A549 treated with Mapracorat at 1 μM for 4 hours (cell line): ENCODE data around the gene RIN1. TPM values are rescaled to one million over a fixed set of nuclear protein-coding genes. Genes with fewer than 3 reads are reported as not detected.

ENCODE experiments used
- total RNA-seq: library from RNA; stranded (reverse); fragments of 200-300 nt; extraction: Qiagen RNA extraction; gene quantifications from 5 replicates; pipeline ENCODE4 v1.2.3, GENCODE V29; 2022

Gene RIN1, protein sequence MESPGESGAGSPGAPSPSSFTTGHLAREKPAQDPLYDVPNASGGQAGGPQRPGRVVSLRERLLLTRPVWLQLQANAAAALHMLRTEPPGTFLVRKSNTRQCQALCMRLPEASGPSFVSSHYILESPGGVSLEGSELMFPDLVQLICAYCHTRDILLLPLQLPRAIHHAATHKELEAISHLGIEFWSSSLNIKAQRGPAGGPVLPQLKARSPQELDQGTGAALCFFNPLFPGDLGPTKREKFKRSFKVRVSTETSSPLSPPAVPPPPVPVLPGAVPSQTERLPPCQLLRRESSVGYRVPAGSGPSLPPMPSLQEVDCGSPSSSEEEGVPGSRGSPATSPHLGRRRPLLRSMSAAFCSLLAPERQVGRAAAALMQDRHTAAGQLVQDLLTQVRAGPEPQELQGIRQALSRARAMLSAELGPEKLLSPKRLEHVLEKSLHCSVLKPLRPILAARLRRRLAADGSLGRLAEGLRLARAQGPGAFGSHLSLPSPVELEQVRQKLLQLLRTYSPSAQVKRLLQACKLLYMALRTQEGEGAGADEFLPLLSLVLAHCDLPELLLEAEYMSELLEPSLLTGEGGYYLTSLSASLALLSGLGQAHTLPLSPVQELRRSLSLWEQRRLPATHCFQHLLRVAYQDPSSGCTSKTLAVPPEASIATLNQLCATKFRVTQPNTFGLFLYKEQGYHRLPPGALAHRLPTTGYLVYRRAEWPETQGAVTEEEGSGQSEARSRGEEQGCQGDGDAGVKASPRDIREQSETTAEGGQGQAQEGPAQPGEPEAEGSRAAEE
- 23.9 to 37.3 TPM (median 32.9 TPM) in 5 replicates for total RNA-seq

DNA sequence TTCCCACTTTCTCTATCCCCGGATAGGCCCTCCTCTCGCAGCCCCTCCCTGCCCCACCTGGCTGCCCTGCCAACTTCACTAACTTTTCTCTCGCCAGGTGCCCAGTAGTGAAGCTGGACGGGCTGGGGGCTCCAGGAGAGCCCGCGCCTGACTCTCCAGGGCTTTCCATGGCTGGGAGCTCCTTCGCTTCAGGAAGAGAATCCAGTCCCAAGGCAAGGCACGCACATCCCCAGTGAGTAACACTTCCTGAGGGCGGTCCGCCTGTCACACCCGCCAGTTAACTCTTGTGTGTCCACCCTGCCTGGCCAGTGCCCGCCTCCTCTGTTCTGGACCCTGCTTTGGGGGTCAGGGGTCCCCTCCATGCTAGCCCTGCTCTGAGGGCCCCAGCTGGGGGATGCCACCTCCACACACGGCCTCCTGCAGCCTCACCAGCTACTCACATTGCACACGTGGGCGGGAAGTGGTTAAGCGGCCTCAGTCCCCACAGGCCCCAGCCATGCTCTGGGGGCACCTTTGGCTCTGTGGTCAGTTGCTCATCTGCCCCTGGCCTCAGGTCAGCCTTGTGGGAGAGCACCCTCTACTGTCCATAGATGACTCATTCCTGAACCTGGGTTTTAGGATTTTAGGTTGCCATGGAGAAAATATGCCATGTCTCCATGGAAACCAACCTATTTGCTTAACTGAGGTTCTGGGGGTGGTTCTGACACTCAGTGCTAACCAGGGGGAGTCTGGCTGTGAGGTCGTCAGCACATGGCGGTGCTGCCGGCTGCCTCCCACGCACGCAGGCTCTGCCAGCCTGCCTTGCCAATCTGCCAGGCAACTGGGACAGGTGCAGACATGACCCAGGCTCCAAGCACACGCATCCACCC lies at the start of gene RIN1:
Gene RIN1 (minus strand): TSS at position 201 of the 869 bp plus-strand sequence. CDS start 32 bp downstream, at position 169.

DNA sequence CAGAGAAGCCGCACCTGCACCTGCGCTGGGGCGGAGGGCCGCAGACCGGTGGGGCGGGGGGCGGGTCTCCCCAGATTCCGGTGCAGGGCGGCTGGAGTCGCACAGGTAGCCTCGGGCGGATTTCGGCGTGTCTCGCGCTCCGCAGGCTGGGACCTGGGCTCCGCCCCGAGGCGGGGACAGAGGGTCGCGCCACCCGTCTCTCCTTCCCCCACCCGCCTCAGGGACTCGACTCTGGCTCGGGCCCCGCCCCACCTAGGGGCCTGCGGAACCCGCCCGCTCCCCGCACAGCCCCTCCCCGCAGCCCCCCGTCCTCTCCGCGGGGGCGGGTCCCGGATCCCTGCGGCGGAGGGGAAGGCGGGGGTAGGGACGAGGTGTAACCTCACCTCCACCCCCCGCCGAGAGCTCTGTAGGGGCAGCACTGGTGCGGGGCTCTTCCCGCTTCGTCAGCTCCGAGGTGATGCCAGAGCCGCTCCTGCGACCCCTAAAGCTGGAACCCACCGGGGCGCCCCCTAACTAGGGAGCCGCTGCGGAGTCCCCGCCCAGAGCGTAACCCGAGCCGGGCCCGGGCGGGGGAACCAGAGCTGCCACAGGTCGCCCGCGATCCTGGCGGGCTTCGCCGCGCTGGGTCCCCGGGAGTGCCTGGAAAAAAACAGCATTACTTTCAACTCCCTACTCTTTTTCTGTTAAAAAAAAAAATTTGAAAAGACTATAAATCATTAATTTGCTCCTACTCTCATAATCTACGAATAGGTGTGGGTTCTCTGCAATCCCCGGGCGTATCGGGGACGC lies 35.6 kb upstream of the RIN1 start, which contains the start of gene SLC29A2:
Gene SLC29A2 (minus strand): TSS at position 134 of the 789 bp plus-strand sequence. CDS start 169 bp downstream, outside the sequence.

DNA sequence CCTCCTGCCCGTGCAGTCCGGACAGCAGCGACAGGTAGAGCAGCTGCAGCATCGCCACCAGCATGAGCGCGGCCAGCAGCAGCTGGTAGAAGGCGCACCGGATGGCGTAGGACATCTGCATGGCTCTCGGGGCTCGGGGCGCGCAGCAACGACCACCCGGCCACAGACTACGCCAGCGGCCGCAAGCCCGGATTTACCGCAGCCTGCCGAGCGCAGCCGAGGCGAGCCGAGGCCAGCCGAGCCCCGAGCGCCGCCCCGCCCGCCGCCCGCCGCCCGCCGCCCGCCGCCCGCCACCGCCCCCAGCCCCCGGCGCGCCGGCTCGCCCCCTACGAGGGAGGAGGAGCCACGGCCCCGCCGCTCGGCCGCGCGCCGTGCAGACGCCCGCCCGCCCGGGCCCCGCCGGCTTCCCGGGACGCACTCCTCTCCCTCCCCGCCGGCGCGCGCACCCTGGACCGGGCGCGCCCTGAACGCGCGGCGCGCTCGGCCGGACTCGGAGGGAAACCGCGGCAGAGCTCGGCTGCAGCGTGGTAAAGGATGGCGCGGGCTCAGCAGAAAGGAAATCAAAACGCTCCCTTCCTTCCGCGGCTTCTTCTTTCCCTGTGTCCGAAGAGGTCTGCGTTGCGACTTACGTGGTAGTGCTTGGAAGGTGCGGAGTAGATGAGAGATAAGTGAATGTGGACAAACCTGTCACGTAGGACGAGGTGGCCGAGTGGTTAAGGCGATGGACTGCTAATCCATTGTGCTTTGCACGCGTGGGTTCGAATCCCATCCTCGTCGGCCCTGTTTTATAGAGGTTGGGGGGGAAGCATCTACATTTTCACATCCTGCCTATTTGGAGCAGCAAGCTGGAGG lies 11.4 kb upstream of the RIN1 start, which contains the start of gene B4GAT1:
Gene B4GAT1 (minus strand): TSS at position 205 of the 852 bp plus-strand sequence. CDS start 84 bp downstream, at position 121.

DNA sequence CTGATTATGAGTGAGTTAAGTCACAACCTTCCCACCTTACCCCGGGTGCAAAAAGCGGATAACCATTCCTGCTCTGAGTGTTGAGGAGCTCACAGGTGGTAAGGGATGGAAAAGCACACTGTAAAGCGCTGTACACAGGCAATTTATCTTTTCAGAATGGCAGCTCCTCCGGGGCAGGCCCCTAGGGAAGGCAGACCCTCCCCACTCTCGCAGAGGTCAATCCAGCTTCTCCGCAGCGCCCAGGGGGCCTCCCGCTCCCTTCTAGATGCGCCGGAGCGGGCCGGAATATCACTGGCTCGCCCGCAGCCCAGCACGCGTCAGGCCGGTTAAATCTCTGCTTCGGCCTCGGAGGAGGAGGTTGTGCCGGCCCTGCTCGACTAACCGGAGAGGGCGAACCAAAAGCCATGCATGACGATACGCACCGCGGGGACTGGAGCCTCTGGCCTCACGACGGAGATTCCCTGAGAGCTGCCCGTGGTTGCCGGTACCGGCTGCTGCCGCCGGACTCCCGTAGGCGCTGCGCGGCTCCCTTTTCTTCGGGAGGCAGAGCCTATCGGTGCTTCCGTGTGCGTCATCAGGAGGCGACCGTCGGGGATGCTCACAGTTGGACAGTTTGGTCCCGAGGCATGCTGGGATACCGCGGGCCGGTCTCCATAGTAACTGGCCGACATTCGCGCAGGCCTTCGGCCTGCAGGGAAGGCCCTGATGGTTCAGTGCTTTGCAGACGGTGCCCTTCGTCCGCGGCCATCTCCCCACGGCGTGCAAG lies 8.5 kb upstream of the RIN1 start, which contains the start of gene BRMS1:
Gene BRMS1 (minus strand): TSS at position 555 of the 766 bp plus-strand sequence. CDS start 2,870 bp downstream, outside the sequence.

DNA sequence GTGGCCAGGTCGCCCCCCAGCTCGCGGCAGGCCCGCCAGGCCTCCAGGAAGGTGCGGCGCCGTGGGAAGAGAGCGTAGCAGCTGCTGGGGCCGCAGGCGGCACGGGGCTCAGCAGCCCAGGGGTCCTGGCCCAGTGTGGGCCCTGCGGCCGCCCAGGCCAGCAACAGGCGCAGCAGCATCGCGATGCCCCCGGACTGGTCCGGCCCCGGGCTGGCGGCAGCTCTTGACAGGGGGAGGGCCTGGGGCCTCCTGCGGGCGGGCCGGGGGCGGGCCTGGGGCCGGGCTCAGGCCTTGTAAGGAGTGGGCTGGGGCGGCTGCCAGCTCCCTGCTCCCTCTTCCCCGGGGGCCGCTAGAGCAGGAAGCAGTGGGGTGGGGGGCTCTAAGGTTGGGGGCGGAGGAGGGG lies 19.4 kb downstream of the RIN1 start, which contains the start of gene CD248:
Gene CD248 (minus strand): TSS at position 196 of the 403 bp plus-strand sequence. CDS start 17 bp downstream, at position 179.

DNA sequence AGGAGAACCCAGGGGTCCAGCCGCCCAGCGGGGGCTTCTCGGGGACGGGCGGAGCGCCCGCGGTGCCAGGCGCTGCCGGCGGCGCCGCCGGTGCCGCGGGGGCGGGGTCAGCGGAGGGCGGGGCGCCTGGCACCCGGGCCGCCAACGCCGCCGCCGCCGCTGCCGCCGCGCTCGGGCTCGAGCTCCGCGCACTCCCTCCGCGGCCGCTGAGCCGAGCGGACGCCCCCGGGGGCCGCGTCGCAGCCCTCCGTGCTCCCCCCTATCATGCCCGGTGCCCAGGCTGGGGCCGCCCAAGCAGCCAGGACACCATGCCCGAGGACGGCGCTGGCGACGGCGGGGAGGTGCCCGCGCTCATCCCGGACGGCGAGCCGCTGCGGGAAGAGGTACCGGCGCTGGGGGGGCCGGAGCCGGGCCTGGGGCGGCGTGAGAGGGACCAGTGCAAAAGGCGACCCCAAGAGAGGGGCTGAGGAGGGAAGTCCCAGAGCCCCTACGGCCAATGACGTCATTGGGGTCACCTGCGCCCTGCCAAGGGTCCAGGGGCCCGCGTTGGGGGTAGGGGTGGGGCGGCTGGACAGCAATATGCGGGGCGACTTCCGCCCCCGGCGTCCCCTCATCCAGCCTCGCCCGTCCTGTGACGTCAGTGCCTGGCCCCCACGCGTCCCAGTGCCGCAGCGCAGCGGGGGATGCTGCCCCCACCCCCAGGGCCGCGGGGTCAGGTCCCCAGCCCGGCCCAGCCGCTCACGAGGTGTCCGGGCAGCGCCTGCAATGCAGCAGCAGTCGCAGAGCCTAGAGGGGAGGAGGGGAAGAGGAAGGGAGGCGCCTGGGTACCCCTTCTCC lies 44.3 kb downstream of the RIN1 start, which contains the start of gene TMEM151A:
Gene TMEM151A (plus strand): TSS at position 189 of the 837 bp plus-strand sequence. CDS start 120 bp downstream, at position 309.

DNA sequence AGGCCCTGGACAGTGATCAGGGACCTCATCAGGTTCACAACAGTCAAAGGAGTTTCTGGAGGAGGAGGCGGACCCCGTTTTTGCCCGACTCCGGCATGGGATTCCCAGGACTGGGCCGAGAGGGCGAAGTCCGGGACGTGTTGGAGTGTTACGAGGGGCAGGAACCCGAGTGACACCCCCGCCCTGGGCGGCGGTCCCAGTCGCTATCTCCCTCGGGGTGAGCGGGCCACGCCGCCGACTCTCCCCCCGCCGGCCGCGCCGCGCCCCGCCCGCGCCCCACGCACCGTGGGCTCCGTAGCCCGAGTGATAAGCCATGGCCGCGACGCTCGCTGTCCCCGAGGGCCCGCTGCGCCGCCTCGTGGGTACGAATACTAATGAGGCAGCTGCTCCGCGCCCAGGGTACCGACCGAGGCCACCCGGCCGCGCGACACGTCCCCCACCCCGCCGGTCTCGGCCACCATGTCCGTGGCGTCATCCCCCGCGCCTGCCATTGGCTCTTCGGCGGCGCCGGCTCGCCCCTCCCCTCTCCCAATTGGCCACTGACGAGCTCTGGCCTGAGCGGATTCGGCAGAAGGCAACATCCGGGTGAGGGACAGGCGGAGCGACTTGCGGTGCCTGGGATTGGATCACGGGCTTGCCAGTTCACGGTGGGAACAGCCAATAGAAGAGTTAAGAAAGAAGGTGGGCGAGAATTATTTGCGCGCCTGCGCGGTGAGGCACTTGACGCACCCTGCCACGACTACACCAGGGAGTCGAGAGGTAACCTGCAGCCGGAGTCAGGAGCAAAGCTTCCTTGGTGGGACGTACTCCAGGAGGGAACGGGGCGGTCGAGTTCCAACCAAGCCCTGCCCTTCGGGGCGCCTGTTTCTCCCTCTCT lies 47.3 kb downstream of the RIN1 start, which contains the start of gene YIF1A:
Gene YIF1A (minus strand): TSS at position 473 of the 877 bp plus-strand sequence. CDS start 158 bp downstream, at position 315.

Other genes starting within 250 kb of the RIN1 start
- gene KLC2, start 78.7 kb downstream of the RIN1 start, total RNA-seq = 35.5 to 49.9 TPM (median 45.3 TPM) in 5 replicates
- 128 to 156 TPM (median 142 TPM) in 5 replicates for gene RAB1B, start 67.8 kb downstream of the RIN1 start, total RNA-seq
- 2.2 to 3.4 TPM (median 2.4 TPM) in 5 replicates for gene CNIH2, start 58.3 kb downstream of the RIN1 start, total RNA-seq
- gene YIF1A, start 47.3 kb downstream of the RIN1 start, total RNA-seq = 94.5 to 120 TPM (median 118 TPM) in 5 replicates
- 1.9 to 4.0 TPM (median 3.6 TPM) in 5 replicates for gene TMEM151A, start 44.5 kb downstream of the RIN1 start, total RNA-seq
- gene CD248, start 19.4 kb downstream of the RIN1 start, total RNA-seq = not detected in 5 replicates
- gene BRMS1, start 8.7 kb upstream of the RIN1 start, total RNA-seq = 74.1 to 98.9 TPM (median 84.5 TPM) in 5 replicates
- gene B4GAT1, start 11.2 kb upstream of the RIN1 start, total RNA-seq = 12.7 to 20.1 TPM (median 17.5 TPM) in 5 replicates
- 6.4 to 7.5 TPM (median 6.8 TPM) in 5 replicates for gene SLC29A2, start 35.3 kb upstream of the RIN1 start, total RNA-seq
- not detected in 5 replicates for gene NPAS4, start 84.6 kb upstream of the RIN1 start, total RNA-seq
- 96.7 to 118 TPM (median 111 TPM) in 5 replicates for gene MRPL11, start 102.4 kb upstream of the RIN1 start, total RNA-seq
- 3.6 to 5.6 TPM (median 5.1 TPM) in 5 replicates for gene PELI3, start 130.5 kb upstream of the RIN1 start, total RNA-seq
- gene DPP3, start 144.0 kb upstream of the RIN1 start, total RNA-seq = 52.7 to 59.0 TPM (median 57.5 TPM) in 5 replicates
- gene BBS1, start 174.2 kb upstream of the RIN1 start, total RNA-seq = 8.2 to 11.7 TPM (median 9.5 TPM) in 5 replicates
- 6.2 to 14.4 TPM (median 13.6 TPM) in 5 replicates for gene ZDHHC24, start 209.6 kb upstream of the RIN1 start, total RNA-seq
- not detected in 5 replicates for gene ACTN3, start 210.5 kb upstream of the RIN1 start, total RNA-seq
- gene CTSF, start 232.2 kb upstream of the RIN1 start, total RNA-seq = 30.3 to 40.9 TPM (median 33.5 TPM) in 5 replicates